Measurements from ENCODE around the gene SALL2. TPM values are rescaled to one million over a fixed set of nuclear protein-coding genes. Genes with fewer than 3 reads are reported as not detected.

SALL2 gene
- total RNA-seq, 1 experiment from 2014 or later, result 1.5 TPM

- peak overlapping the region; percentile 98 for H3K4me3 ChIP-seq (ENCODE audit: low read depth in 2 of 2, low read length in 2 of 2)
- H3K27ac ChIP-seq (ENCODE audit: low read length), result peak overlapping the region; percentile 95
- BruUV-seq (replicated peaks), result TSS peak; percentile 80
- TF ChIP-seq POLR2AphosphoS5 (IDR thresholded peaks at IDR 0.05; ENCODE audit: low read depth, low read length), result no peak
- TF ChIP-seq CTCF (IDR thresholded peaks at IDR 0.05), result no peak
- no peak for TF ChIP-seq REST (IDR thresholded peaks at IDR 0.05; ENCODE audit: insufficient read depth in 1 of 2, low read depth in 2 of 2, low read length in 1 of 2)
- TF ChIP-seq SIN3A (IDR thresholded peaks at IDR 0.05; ENCODE audit: borderline replicate concordance, insufficient read depth, low read depth, low read length), result no peak
- no peaks in the 10 kb centered on the region for H3K9me3 ChIP-seq (ENCODE audit: control insufficient read depth, insufficient read depth, low read depth, low read length)
- ChIA-PET CTCF (no interaction called here), POLR2A (no interaction called here)
- in situ Hi-C loops (cut with HindIII; ENCODE audit: low pct_unique_long_range_greater_than_20kb, low sequenced_read_pairs), result no loop called here
- ATAC-seq, result no peak
- peaks cover 2% of the 10 kb centered on the region for H3K36me3 ChIP-seq (ENCODE audit: control insufficient read depth, insufficient read depth, low read length)
- H3K27me3 ChIP-seq (ENCODE audit: control insufficient read depth, insufficient read depth, low read length), result no peaks in the 10 kb centered on the region
- DNase-seq (ENCODE audit: low read depth, low spot score), result no peak
- intact Hi-C loops (cut with micrococcal nuclease; ENCODE audit: unreplicated experiment), result no loop called here
- peaks cover 9% of the 10 kb centered on the region for H3K4me1 ChIP-seq (ENCODE audit: control insufficient read depth, insufficient read depth, low read length)
Observed at GRCh38 chr14:21509432-21510143, 16.6 kb downstream of the SALL2 start.

- ATAC-seq (no peak), DNase-seq (ENCODE audit: low read depth, low spot score) (no peak)
- in situ Hi-C loops (cut with HindIII; ENCODE audit: low pct_unique_long_range_greater_than_20kb, low sequenced_read_pairs) (no loop called here), intact Hi-C loops (cut with micrococcal nuclease; ENCODE audit: unreplicated experiment) (no loop called here)
- Histone ChIP-seq H3K36me3 (ENCODE audit: control insufficient read depth, insufficient read depth, low read length) (peaks cover 7% of the 10 kb centered on the region), H3K4me1 (ENCODE audit: control insufficient read depth, insufficient read depth, low read length) (peaks cover 9% of the 10 kb centered on the region), H3K27ac (ENCODE audit: low read length) (no peak overlapping the region), H3K27me3 (ENCODE audit: control insufficient read depth, insufficient read depth, low read length) (no peaks in the 10 kb centered on the region), H3K4me3 (ENCODE audit: low read depth in 2 of 2, low read length in 2 of 2) (no peak overlapping the region), H3K9me3 (ENCODE audit: control insufficient read depth, insufficient read depth, low read depth, low read length) (no peaks in the 10 kb centered on the region)
- TF ChIP-seq CTCF (IDR thresholded peaks at IDR 0.05), result no peak
- TF ChIP-seq REST (IDR thresholded peaks at IDR 0.05; ENCODE audit: insufficient read depth in 1 of 2, low read depth in 2 of 2, low read length in 1 of 2), result no peak
- no peak for TF ChIP-seq SIN3A (IDR thresholded peaks at IDR 0.05; ENCODE audit: borderline replicate concordance, insufficient read depth, low read depth, low read length)
- CTCF ChIA-PET, result no interaction called here
- no TSS peak for BruUV-seq (replicated peaks)
- POLR2A ChIA-PET, result no interaction called here
Observed at GRCh38 chr14:21506557-21506956, 19.6 kb downstream of the SALL2 start.
